Fibroblast of villous mesenchyme (primary cell): ENCODE results near the gene GUCY1B1. TPM values are rescaled to one million over a fixed set of nuclear protein-coding genes. Genes with fewer than 3 reads are reported as not detected.

Source experiments
- DNase-seq: peaks from one replicate; pipeline ENCODE4 v3.0.0-alpha.2; 2010; ENCODE audit warnings: low read depth
- H3K4me3 ChIP-seq: 2 replicates; pipeline ENCODE4 v1.5.1; 2011; ENCODE audit warnings: low read depth, mild to moderate bottlenecking, low read length
- total RNA-seq: library from RNA; depleted of rRNA; stranded (reverse); fragments of >200 nt; gene quantifications from 2 replicates; pipeline ENCODE4 v1.2.3, GENCODE V29; 2012
- TF ChIP-seq, protein P1 (sequence below): IDR thresholded peaks from 2 replicates; pipeline ENCODE4 v1.5.1; 2012; ENCODE audit warnings: low read depth, mild to moderate bottlenecking, low read length; ENCODE audit not compliant: insufficient read depth

Gene GUCY1B1
- total RNA-seq, 1 donor, result 1.7 TPM

- TF ChIP-seq, protein P1, sequence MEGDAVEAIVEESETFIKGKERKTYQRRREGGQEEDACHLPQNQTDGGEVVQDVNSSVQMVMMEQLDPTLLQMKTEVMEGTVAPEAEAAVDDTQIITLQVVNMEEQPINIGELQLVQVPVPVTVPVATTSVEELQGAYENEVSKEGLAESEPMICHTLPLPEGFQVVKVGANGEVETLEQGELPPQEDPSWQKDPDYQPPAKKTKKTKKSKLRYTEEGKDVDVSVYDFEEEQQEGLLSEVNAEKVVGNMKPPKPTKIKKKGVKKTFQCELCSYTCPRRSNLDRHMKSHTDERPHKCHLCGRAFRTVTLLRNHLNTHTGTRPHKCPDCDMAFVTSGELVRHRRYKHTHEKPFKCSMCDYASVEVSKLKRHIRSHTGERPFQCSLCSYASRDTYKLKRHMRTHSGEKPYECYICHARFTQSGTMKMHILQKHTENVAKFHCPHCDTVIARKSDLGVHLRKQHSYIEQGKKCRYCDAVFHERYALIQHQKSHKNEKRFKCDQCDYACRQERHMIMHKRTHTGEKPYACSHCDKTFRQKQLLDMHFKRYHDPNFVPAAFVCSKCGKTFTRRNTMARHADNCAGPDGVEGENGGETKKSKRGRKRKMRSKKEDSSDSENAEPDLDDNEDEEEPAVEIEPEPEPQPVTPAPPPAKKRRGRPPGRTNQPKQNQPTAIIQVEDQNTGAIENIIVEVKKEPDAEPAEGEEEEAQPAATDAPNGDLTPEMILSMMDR, result no peak
- DNase-seq, result peak; percentile 70
- H3K4me3 ChIP-seq, result no peak overlapping the region
Measured at GRCh38 chr4:155777971-155778735, 19.3 kb downstream of the GUCY1B1 start.

GRCh38 chr4:155780775-155781174, 22.0 kb downstream of the GUCY1B1 start:
- TF ChIP-seq, protein P1, result no peak
- peak; percentile 14 for DNase-seq
- H3K4me3 ChIP-seq, result no peak overlapping the region

GRCh38 chr4:155781249-155781831, 22.5 kb downstream of the GUCY1B1 start:
- DNase-seq, result no peak
- TF ChIP-seq, protein P1, result no peak

DNA sequence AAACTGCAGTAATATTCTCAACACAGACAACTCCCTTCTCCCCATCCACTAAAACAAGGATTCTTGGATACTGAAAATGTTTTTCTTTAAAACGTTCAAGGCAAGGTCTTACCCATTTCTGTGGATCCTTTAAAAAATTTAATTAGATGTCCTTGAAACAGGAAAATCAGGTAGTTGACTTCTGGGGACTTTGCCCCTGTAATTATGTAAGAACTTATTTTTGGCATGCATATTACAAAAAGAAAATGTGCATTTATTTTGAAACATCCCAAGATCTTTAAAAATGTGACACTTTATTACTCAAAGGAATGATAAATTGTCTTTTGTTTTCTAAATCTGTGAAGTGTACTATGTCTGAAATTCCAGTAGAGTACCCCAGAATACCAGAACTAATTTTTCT, 25.8 kb downstream of the GUCY1B1 start:
- no peak overlapping the region for H3K4me3 ChIP-seq
- DNase-seq, result no peak
- TF ChIP-seq, protein P1, result no peak

More at GRCh38 chr4:155781249-155781831, 22.5 kb downstream of the GUCY1B1 start:
- H3K4me3 ChIP-seq, result no peak overlapping the region

- no peak for DNase-seq
- TF ChIP-seq, protein P1, result no peak
- H3K4me3 ChIP-seq, result no peak overlapping the region
Measured at GRCh38 chr4:155785828-155786227, 27.0 kb downstream of the GUCY1B1 start.

DNA sequence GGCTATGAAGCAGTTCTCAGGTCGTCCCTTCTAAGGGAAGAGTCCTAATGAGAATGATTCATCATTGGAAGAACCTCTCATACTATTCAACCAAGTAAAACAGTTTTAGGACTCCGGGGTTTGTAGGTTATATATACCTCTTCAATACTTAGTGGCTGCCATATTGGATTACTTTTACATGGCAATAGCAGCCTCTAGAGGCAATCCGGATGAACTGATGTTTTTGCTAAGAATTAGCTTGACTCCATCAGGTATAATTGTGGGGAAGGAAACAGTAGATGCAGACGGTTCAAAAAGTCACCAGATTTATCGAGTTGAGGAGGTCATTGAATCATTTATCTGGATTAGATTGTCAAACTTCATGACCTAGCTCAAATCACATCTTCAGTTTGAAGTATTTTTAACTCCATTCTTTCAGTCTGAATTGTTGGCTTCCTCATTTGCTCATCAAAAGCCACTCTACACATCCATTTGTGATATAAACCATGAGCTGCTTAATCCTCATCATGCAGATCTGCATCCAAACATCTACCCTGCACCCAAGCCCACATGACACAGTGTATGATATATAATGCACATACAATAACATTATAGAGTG, 28.4 kb downstream of the GUCY1B1 start:
- no peak overlapping the region for H3K4me3 ChIP-seq
- TF ChIP-seq, protein P1, result peak; percentile 95
- peak; percentile 72 for DNase-seq
